ENCODE data around the gene LMTK2. TPM values are rescaled to one million over a fixed set of nuclear protein-coding genes. Genes with fewer than 3 reads are reported as not detected.

LMTK2 gene
- total RNA-seq, 2 donors from 2014 or later: 17.1 to 17.6 TPM

- TF ChIP-seq, protein P1, sequence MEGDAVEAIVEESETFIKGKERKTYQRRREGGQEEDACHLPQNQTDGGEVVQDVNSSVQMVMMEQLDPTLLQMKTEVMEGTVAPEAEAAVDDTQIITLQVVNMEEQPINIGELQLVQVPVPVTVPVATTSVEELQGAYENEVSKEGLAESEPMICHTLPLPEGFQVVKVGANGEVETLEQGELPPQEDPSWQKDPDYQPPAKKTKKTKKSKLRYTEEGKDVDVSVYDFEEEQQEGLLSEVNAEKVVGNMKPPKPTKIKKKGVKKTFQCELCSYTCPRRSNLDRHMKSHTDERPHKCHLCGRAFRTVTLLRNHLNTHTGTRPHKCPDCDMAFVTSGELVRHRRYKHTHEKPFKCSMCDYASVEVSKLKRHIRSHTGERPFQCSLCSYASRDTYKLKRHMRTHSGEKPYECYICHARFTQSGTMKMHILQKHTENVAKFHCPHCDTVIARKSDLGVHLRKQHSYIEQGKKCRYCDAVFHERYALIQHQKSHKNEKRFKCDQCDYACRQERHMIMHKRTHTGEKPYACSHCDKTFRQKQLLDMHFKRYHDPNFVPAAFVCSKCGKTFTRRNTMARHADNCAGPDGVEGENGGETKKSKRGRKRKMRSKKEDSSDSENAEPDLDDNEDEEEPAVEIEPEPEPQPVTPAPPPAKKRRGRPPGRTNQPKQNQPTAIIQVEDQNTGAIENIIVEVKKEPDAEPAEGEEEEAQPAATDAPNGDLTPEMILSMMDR (IDR thresholded peaks at IDR 0.05): no peak
- no peak for DNase-seq (ENCODE audit: low spot score)
These were observed 107.5 kb downstream of the LMTK2 start for GRCh38 chr7:98213888-98214810.

GRCh38 chr7:98214811-98215321, 108.2 kb downstream of the LMTK2 start:
- no peak overlapping the region for H3K4me3 ChIP-seq
- H3K27me3 ChIP-seq (replicated peaks; ENCODE audit: insufficient read depth): no peaks in the 10 kb centered on the region
- peaks cover 9% of the 10 kb centered on the region for H3K36me3 ChIP-seq
- no peak for DNase-seq (ENCODE audit: low spot score)
- no peak for ATAC-seq (ENCODE audit: insufficient number of reproducible peaks, low FRiP score, low read depth)
- H3K4me1 ChIP-seq (ENCODE audit: control insufficient read depth in 1 of 2, low read depth in 2 of 2): no peaks in the 10 kb centered on the region
- H3K27ac ChIP-seq: no peak overlapping the region
- TF ChIP-seq, protein P1 (IDR thresholded peaks at IDR 0.05): no peak
- no peaks in the 10 kb centered on the region for H3K9me3 ChIP-seq

More at GRCh38 chr7:98213888-98214810, 107.5 kb downstream of the LMTK2 start:
- H3K36me3 ChIP-seq: peaks cover 9% of the 10 kb centered on the region
- H3K4me1 ChIP-seq (ENCODE audit: control insufficient read depth in 1 of 2, low read depth in 2 of 2): no peaks in the 10 kb centered on the region
- no peaks in the 10 kb centered on the region for H3K27me3 ChIP-seq (replicated peaks; ENCODE audit: insufficient read depth)
- H3K27ac ChIP-seq: no peak overlapping the region
- no peaks in the 10 kb centered on the region for H3K9me3 ChIP-seq
- ATAC-seq (ENCODE audit: insufficient number of reproducible peaks, low FRiP score, low read depth): no peak
- no peak overlapping the region for H3K4me3 ChIP-seq

- Histone ChIP-seq H3K27ac (no peak overlapping the region), H3K4me1 (ENCODE audit: control insufficient read depth in 1 of 2, low read depth in 2 of 2) (no peaks in the 10 kb centered on the region), H3K9me3 (no peaks in the 10 kb centered on the region), H3K4me3 (no peak overlapping the region), H3K36me3 (peaks cover 9% of the 10 kb centered on the region), H3K27me3 (replicated peaks; ENCODE audit: insufficient read depth) (no peaks in the 10 kb centered on the region)
- DNase-seq (ENCODE audit: low spot score) (no peak), ATAC-seq (ENCODE audit: insufficient number of reproducible peaks, low FRiP score, low read depth) (no peak)
- TF ChIP-seq, protein P1 (IDR thresholded peaks at IDR 0.05): no peak
These were observed 109.2 kb downstream of the LMTK2 start for GRCh38 chr7:98215561-98216495.

DNA sequence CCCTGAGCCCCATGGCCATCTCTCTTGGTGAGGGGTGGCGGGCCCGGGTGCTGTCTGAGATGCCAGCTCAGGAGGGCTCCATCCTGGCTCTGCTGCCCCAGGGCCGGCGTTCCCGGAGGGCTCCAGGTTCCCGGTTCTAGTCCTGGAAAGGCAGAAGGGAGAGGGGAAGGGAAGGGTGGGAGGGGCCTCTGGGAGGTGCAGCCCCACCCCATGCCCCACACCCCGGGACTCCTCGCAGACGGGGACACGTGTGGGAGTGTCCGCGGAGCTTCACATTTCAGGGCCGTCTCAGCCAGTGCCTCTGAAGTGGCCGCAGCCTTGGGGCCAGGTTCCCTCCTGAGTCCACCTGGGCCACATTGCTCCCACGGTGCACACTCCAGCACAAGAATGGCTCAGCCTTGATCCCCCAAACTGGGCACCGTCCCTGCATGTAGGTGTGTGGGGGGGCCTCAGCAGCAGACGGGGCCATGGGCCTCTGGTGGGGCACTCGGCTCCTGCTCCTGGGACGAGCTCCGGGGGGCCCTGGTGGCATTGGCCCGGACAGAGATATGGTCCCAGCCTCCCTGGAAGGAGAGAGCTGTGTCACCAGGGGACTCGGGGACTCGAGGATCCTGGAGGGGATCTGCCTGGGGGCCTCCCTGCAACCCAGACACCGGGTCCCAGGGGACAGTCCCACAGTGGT, 110.4 kb downstream of the LMTK2 start:
- Histone ChIP-seq H3K27me3 (replicated peaks; ENCODE audit: insufficient read depth) (no peaks in the 10 kb centered on the region), H3K36me3 (peaks cover 16% of the 10 kb centered on the region), H3K27ac (no peak overlapping the region), H3K4me1 (ENCODE audit: control insufficient read depth in 1 of 2, low read depth in 2 of 2) (no peaks in the 10 kb centered on the region), H3K9me3 (no peaks in the 10 kb centered on the region), H3K4me3 (no peak overlapping the region)
- ATAC-seq (ENCODE audit: insufficient number of reproducible peaks, low FRiP score, low read depth) (no peak), DNase-seq (ENCODE audit: low spot score) (no peak)
- TF ChIP-seq, protein P1 (IDR thresholded peaks at IDR 0.05): no peak

Measured in thoracic aorta (tissue), 2 donors.